GM12878 (cell line): ENCODE measurements around the gene HMMR. TPM values are rescaled to one million over a fixed set of nuclear protein-coding genes. Genes with fewer than 3 reads are reported as not detected.

Source experiments
- ATAC-seq: fragments of 200-7000 bp; cut with Tn5 transposase; 3 replicates; pipeline ENCODE4 v1.9.1; 2020; ENCODE audit warnings: mild to moderate bottlenecking, moderate library complexity
- BruUV-seq: library from RNA; stranded (reverse); fragments of 400-500 nt; replicated peaks from 2 replicates; lab custom pipeline; 2021; lab: Mats Ljungman, UMichigan
- CTCF ChIA-PET: fragments of 300-600 bp; sonication (Branson Sonifier 250); formaldehyde crosslinking; extraction: SDS; loops from one replicate; lab custom pipeline; 2021; ENCODE audit warnings: inconsistent platforms; lab: Yijun Ruan, JAX
- POLR2A ChIA-PET: fragments of 350-600 bp; formaldehyde crosslinking; extraction: SDS; loops from one replicate; lab custom pipeline; 2021; ENCODE audit warnings: inconsistent platforms; lab: Charles Lee
- RAD21 ChIA-PET: fragments of 300-600 bp; sonication (Branson Sonifier 250); formaldehyde crosslinking; loops from one replicate; lab custom pipeline; 2023; ENCODE audit warnings: antibody characterized with exemption; ENCODE audit not compliant: unreplicated experiment; lab: Charles Lee
- SMC1A ChIA-PET: fragments of 300-600 bp; sonication (Branson Sonifier 250); formaldehyde crosslinking; loops from one replicate; lab custom pipeline; 2023; ENCODE audit not compliant: unreplicated experiment, uncharacterized antibody; lab: Charles Lee
- DNase-seq: peaks from one replicate; pipeline ENCODE4 v3.0.0-alpha.2; 2011; ENCODE audit warnings: low read depth, low spot score
- FAIRE-seq: peaks from 3 replicates; lab custom pipeline; 2011; peaks lifted over from hg19 to GRCh38; lab: Jason Lieb, UNC
- H2AFZ ChIP-seq: 2 replicates; pipeline ENCODE4 v1.6.0; 2011; ENCODE audit warnings: low read depth, low read length, control low read depth; ENCODE audit not compliant: control insufficient read depth
- H3K27ac ChIP-seq: 2 replicates; pipeline ENCODE4 v1.5.1; 2011; ENCODE audit warnings: control low read depth; ENCODE audit not compliant: control insufficient read depth, insufficient read depth
- H3K27me3 ChIP-seq, 2 experiments: replicated peaks in 1 of 2; 2 replicates each; pipeline versions ENCODE4 v1.6.0 to v1.6.1; 2011; ENCODE audit warnings: low read length in 1 of 2; ENCODE audit not compliant: control insufficient read depth in 2 of 2, insufficient read depth in 2 of 2
- H3K36me3 ChIP-seq, 2 experiments: 2 replicates each; pipeline ENCODE4 v1.5.1; 2011; ENCODE audit warnings: low read length in 1 of 2; ENCODE audit not compliant: control insufficient read depth in 2 of 2, insufficient read depth in 2 of 2
- H3K4me1 ChIP-seq: 2 replicates; pipeline ENCODE4 v1.6.1; 2011; ENCODE audit warnings: mild to moderate bottlenecking, low read length, moderate library complexity, mixed read lengths; ENCODE audit not compliant: control insufficient read depth, insufficient read depth
- H3K4me2 ChIP-seq: 2 replicates; pipeline ENCODE4 v1.6.0; 2011; ENCODE audit warnings: control low read depth; ENCODE audit not compliant: control insufficient read depth, insufficient read depth
- H3K4me3 ChIP-seq: fragments of 200-600 bp; sonication (generic); 2 replicates; pipeline ENCODE4 v1.5.1; 2016
- H3K79me2 ChIP-seq: 2 replicates; pipeline ENCODE4 v1.6.0; 2011; ENCODE audit warnings: low read length; ENCODE audit not compliant: control insufficient read depth, insufficient read depth
- H3K9ac ChIP-seq: 2 replicates; pipeline ENCODE4 v1.8.0; 2011; ENCODE audit warnings: low read length, control low read depth, mixed read lengths; ENCODE audit not compliant: control insufficient read depth, insufficient read depth
- H3K9me3 ChIP-seq: replicated peaks from 3 replicates; pipeline ENCODE4 v1.5.1; 2011; ENCODE audit warnings: mild to moderate bottlenecking, low read length; ENCODE audit not compliant: control insufficient read depth, insufficient read depth
- H4K20me1 ChIP-seq: 2 replicates; pipeline ENCODE4 v1.6.0; 2011; ENCODE audit not compliant: control insufficient read depth, insufficient read depth
- CHD1 ChIP-seq: IDR thresholded peaks from 2 replicates; pipeline ENCODE4 v1.6.1; 2012; ENCODE audit warnings: low read depth, low read length, improper control_type of control experiment
- JUNB ChIP-seq: IDR thresholded peaks from 2 replicates; pipeline ENCODE4 v1.6.1; 2016; ENCODE audit warnings: antibody characterized with exemption, mild to moderate bottlenecking
- MTA2 ChIP-seq: fragments of 450-650 bp; IDR thresholded peaks from 2 replicates; pipeline ENCODE4 v1.6.1; 2016; ENCODE audit warnings: low read depth, mild to moderate bottlenecking, moderate library complexity
- SREBF1 ChIP-seq: IDR thresholded peaks from 2 replicates; pipeline ENCODE4 v1.6.1; 2012; ENCODE audit warnings: mild to moderate bottlenecking, low read length
- TBL1XR1 ChIP-seq: IDR thresholded peaks from 2 replicates; pipeline ENCODE4 v1.6.1; 2012; ENCODE audit warnings: low read depth, low read length, improper control_type of control experiment
- WGBS: methylation state at CpG from one replicate; pipeline ENCODE4 v1.1.6; 2016; ENCODE audit warnings: low lambda C conversion rate; ENCODE audit not compliant: insufficient replicate concordance, insufficient coverage; ENCODE audit errors: missing lambda C conversion rate; 5-methylcytosine and 5-hydroxymethylcytosine counted together
- in situ Hi-C: fragments of 300-500 bp; cut with MboI; formaldehyde crosslinking; loops from 9 replicates; pipeline ENCODE4 v1.14.3; 2018; ENCODE audit warnings: mixed read lengths
- intact Hi-C: fragments of 100-400 bp; cut with micrococcal nuclease; formaldehyde crosslinking; loops from one replicate; pipeline ENCODE4 v1.14.2; 2022; ENCODE audit not compliant: unreplicated experiment
- polyA plus RNA-seq, 11 experiments: library from polyadenylated mRNA; depleted of rRNA in 4 of 11; unstranded in 6 of 11; stranded (reverse) in 5 of 11; fragments of >200 nt; fragmentation: Nextera tagmentation in 4 of 11; fragmentation: Illumina TruSeq in 1 of 11; extraction: Ambion mirVana in 4 of 11; extraction: Trizol in 1 of 11; gene quantifications; 1 replicate in 1 of 11; 2 replicates in 10 of 11; pipeline versions ENCODE4 v1.2.1 to v1.2.3, GENCODE V29; 2011 to 2016; ENCODE audit warnings: inconsistent platforms in 2 of 11, missing spikeins in 2 of 11, low read depth in 1 of 11
- total RNA-seq, 4 experiments: library from RNA; depleted of rRNA in 3 of 4; stranded (reverse); fragments of >200 nt in 3 of 4; fragmentation: Illumina TruSeq in 1 of 4; extraction: Trizol in 1 of 4; gene quantifications; 2 replicates each; pipeline versions ENCODE4 v1.2.1 to v1.2.3, GENCODE V29; 2013 to 2021
- TF ChIP-seq, protein P1 (sequence below): fragments of 450-650 bp; IDR thresholded peaks from 2 replicates; pipeline ENCODE4 v1.6.1; 2017; ENCODE audit warnings: mild to moderate bottlenecking
- TF ChIP-seq, protein P2 (sequence below): IDR thresholded peaks from 2 replicates; pipeline ENCODE4 v1.6.1; 2012; ENCODE audit warnings: mild to moderate bottlenecking, low read depth, low read length
- TF ChIP-seq, protein P3 (sequence below), 3 experiments: IDR thresholded peaks in 2 of 3; conservative IDR thresholded peaks in 1 of 3; 2 replicates each; pipeline ENCODE4 v1.5.1; 2011; ENCODE audit warnings: low read depth in 3 of 3, low read length in 3 of 3, mild to moderate bottlenecking in 3 of 3, control low read depth in 2 of 3, moderate library complexity in 2 of 3, inconsistent platforms in 1 of 3, mixed read lengths in 1 of 3; ENCODE audit not compliant: control insufficient read depth in 2 of 3, insufficient read depth in 1 of 3; ENCODE audit errors: extremely low read depth in 1 of 3

Gene HMMR
- total and polyA plus RNA-seq, 10 of the 15 experiments (the other 5 are each of a cell fraction or from before 2014, with no cell fraction given): 44.1 to 122 (median 64.2) TPM

DNA sequence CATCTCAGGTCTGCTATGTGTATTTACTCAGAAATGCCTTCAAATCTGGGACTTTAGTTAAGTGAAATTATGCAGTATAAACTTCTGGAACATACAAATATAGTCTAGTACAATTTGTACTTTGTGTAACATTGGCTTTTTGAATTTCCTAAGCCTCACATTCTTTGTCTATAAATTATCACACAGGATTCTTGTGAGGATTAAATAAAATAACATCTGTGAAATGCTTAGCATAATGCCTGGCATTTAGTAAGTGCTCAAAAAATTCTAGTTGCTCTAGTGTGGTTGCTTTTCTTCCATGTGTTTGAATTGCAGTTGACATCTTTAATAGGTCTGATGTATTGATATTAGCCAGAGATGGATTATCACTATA is 2.6 kb downstream of the HMMR start:
- BruUV-seq: no TSS peak
- CTCF ChIA-PET: interaction anchor here (0.6 to 1.6 kb wide), 3 partner anchors 8 to 577 kb away, joined by 3 to 9 read pairs (median 4); partner anchors contain the start of gene MAT2B
- TF ChIP-seq TBL1XR1: no peak
- TF ChIP-seq, all 136 proteins: peak for 0
- in situ Hi-C loops (no loop called here), intact Hi-C loops (no loop called here)
- Histone ChIP-seq H3K4me2 (peak overlapping the region; percentile 95), H3K4me1 (no peaks in the 10 kb centered on the region; the same call in 1 of the 2 replicates), H2AFZ (peak overlapping the region; percentile 40), H4K20me1 (no peaks in the 10 kb centered on the region), H3K27me3 (no peaks in the 10 kb centered on the region), H3K9ac (no peak overlapping the region), H3K4me3 (peak overlapping the region; percentile 49; the same call in 1 of the 2 replicates), H3K9me3 (no peaks in the 10 kb centered on the region), H3K36me3 (peaks cover 1 to 6% of the 10 kb centered on the region in 2 experiments; a peak in 3 of 4 replicates), H3K27ac (peak overlapping the region; percentile 89; the same call in 1 of the 2 replicates), H3K79me2 (peaks cover 64% of the 10 kb centered on the region)
- ATAC-seq (no peak), FAIRE-seq (no peak), DNase-seq (no peak)
- ChIA-PET POLR2A (interaction anchor here (0.6 to 4.9 kb wide), 4 partner anchors 10 to 45 kb away, joined by 4 to 61 read pairs (median 24); partner anchors contain the start of gene MAT2B), SMC1A (interaction anchor here (0.6 to 9.3 kb wide), 2 partner anchors 22 to 40 kb away, joined by 3 to 142 read pairs; partner anchors contain the start of gene CCNG1), RAD21 (interaction anchor here (6.2 kb wide), 1 partner anchor 23 kb away, joined by 78 read pairs; the partner anchor contains the start of gene CCNG1)

DNA sequence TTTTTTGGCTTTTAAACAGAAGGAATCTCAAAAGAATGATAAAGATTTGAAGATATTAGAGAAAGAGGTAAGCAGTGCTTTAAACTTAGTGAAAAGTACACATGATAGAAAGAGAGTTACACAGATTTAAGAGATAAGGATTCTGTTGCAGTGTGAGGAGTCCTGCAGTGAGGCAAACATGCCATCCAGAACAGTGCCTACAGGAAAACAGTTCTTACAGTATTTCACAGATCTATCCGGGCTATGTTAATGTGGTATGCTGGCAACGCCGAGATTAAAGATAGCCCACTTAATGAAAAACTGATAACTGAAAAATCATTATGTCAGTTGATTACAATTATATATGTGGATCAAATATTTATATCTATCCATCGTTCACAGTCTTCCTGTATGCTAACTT is 7.2 kb downstream of the HMMR start:
- no TSS peak for BruUV-seq
- in situ Hi-C loops (no loop called here), intact Hi-C loops (no loop called here)
- FAIRE-seq (no peak), ATAC-seq (no peak), DNase-seq (no peak)
- Histone ChIP-seq H3K27me3 (no peaks in the 10 kb centered on the region), H3K9me3 (no peaks in the 10 kb centered on the region), H2AFZ (peak overlapping the region; percentile 2; the same call in 1 of the 2 replicates), H3K9ac (no peak overlapping the region), H4K20me1 (no peaks in the 10 kb centered on the region), H3K4me2 (no peak overlapping the region), H3K79me2 (peaks cover 27% of the 10 kb centered on the region), H3K4me1 (no peaks in the 10 kb centered on the region; the same call in 1 of the 2 replicates), H3K4me3 (no peak overlapping the region), H3K27ac (no peak overlapping the region), H3K36me3 (peaks cover 11 to 12% of the 10 kb centered on the region in 2 experiments; a peak in 3 of 4 replicates)
- POLR2A ChIA-PET: interaction anchor here (0.7 to 4.8 kb wide), 3 partner anchors 8 to 250 kb away, joined by 5 to 17 read pairs (median 7); partner anchors contain the start of genes HMMR and NUDCD2
- CTCF ChIA-PET: interaction anchor here (1.1 to 1.5 kb wide), 4 partner anchors 7 to 40 kb away, joined by 3 to 4 read pairs (median 3); no protein-coding TSS in a partner anchor
- RAD21 ChIA-PET: interaction anchor here (1.4 kb wide), 1 partner anchor 35 kb away, joined by 4 read pairs; no protein-coding TSS in a partner anchor
- SMC1A ChIA-PET: interaction anchor here (0.7 to 4.2 kb wide), 7 partner anchors 10 to 52 kb away, joined by 3 to 17 read pairs (median 3); no protein-coding TSS in a partner anchor
- over 99% methylated on average over 4 of the region's 4 CpGs for WGBS
- no peak for TF ChIP-seq SREBF1
- no peak for TF ChIP-seq JUNB
- TF ChIP-seq, protein P1, sequence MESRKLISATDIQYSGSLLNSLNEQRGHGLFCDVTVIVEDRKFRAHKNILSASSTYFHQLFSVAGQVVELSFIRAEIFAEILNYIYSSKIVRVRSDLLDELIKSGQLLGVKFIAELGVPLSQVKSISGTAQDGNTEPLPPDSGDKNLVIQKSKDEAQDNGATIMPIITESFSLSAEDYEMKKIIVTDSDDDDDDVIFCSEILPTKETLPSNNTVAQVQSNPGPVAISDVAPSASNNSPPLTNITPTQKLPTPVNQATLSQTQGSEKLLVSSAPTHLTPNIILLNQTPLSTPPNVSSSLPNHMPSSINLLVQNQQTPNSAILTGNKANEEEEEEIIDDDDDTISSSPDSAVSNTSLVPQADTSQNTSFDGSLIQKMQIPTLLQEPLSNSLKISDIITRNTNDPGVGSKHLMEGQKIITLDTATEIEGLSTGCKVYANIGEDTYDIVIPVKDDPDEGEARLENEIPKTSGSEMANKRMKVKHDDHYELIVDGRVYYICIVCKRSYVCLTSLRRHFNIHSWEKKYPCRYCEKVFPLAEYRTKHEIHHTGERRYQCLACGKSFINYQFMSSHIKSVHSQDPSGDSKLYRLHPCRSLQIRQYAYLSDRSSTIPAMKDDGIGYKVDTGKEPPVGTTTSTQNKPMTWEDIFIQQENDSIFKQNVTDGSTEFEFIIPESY: no peak
- TF ChIP-seq, protein P2, sequence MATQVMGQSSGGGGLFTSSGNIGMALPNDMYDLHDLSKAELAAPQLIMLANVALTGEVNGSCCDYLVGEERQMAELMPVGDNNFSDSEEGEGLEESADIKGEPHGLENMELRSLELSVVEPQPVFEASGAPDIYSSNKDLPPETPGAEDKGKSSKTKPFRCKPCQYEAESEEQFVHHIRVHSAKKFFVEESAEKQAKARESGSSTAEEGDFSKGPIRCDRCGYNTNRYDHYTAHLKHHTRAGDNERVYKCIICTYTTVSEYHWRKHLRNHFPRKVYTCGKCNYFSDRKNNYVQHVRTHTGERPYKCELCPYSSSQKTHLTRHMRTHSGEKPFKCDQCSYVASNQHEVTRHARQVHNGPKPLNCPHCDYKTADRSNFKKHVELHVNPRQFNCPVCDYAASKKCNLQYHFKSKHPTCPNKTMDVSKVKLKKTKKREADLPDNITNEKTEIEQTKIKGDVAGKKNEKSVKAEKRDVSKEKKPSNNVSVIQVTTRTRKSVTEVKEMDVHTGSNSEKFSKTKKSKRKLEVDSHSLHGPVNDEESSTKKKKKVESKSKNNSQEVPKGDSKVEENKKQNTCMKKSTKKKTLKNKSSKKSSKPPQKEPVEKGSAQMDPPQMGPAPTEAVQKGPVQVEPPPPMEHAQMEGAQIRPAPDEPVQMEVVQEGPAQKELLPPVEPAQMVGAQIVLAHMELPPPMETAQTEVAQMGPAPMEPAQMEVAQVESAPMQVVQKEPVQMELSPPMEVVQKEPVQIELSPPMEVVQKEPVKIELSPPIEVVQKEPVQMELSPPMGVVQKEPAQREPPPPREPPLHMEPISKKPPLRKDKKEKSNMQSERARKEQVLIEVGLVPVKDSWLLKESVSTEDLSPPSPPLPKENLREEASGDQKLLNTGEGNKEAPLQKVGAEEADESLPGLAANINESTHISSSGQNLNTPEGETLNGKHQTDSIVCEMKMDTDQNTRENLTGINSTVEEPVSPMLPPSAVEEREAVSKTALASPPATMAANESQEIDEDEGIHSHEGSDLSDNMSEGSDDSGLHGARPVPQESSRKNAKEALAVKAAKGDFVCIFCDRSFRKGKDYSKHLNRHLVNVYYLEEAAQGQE: no peak
- TF ChIP-seq CHD1: no peak
- TF ChIP-seq, protein P3, sequence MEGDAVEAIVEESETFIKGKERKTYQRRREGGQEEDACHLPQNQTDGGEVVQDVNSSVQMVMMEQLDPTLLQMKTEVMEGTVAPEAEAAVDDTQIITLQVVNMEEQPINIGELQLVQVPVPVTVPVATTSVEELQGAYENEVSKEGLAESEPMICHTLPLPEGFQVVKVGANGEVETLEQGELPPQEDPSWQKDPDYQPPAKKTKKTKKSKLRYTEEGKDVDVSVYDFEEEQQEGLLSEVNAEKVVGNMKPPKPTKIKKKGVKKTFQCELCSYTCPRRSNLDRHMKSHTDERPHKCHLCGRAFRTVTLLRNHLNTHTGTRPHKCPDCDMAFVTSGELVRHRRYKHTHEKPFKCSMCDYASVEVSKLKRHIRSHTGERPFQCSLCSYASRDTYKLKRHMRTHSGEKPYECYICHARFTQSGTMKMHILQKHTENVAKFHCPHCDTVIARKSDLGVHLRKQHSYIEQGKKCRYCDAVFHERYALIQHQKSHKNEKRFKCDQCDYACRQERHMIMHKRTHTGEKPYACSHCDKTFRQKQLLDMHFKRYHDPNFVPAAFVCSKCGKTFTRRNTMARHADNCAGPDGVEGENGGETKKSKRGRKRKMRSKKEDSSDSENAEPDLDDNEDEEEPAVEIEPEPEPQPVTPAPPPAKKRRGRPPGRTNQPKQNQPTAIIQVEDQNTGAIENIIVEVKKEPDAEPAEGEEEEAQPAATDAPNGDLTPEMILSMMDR (IDR thresholded peaks at IDR 0.05 in 2 of 3, conservative IDR thresholded peaks at IDR 0.05 in 1 of 3; ENCODE audit: control insufficient read depth in 2 of 3, extremely low read depth in 1 of 3, insufficient read depth in 1 of 3, low read depth in 3 of 3, low read length in 3 of 3): no peak
- TF ChIP-seq MTA2: no peak
